Measurements from ENCODE around the gene KCNIP1.

The KCNIP1 gene

GRCh38 chr5:170739446-170739845 lies 235.6 kb downstream of the KCNIP1 start:
- 0 out of 2 replicates have a peak, but pooled peaks cover 4% of the 10 kb centered on the region for H3K9me3 ChIP-seq (ENCODE audit: insufficient read depth, low read depth, low read length)
- no peak overlapping the region for H3K4me3 ChIP-seq (ENCODE audit: low read length)
- no peak overlapping the region for H3K9ac ChIP-seq (ENCODE audit: low read depth, low read length)
- no peaks in the 10 kb centered on the region for H3K36me3 ChIP-seq (ENCODE audit: insufficient read depth, low read depth, low read length)
- no peak overlapping the region for H3K27ac ChIP-seq (ENCODE audit: low read length)
- H3K4me1 ChIP-seq (ENCODE audit: insufficient read depth, low read length), result no peaks in the 10 kb centered on the region
- peaks cover 5% of the 10 kb centered on the region; the same call in 1 of the 2 replicates for H3K27me3 ChIP-seq (ENCODE audit: insufficient read depth, low read length)

GRCh38 chr5:170740551-170741205 lies 236.9 kb downstream of the KCNIP1 start:
- Histone ChIP-seq H3K9ac (ENCODE audit: low read depth, low read length) (no peak overlapping the region), H3K9me3 (ENCODE audit: insufficient read depth, low read depth, low read length) (0 out of 2 replicates have a peak, but pooled peaks cover 1% of the 10 kb centered on the region)

GRCh38 chr5:170741801-170742200 lies 238.0 kb downstream of the KCNIP1 start:
- no peak overlapping the region for H3K9ac ChIP-seq (ENCODE audit: low read depth, low read length)
- H3K4me3 ChIP-seq (ENCODE audit: low read length), result no peak overlapping the region
- H3K9me3 ChIP-seq (ENCODE audit: insufficient read depth, low read depth, low read length), result no peaks in the 10 kb centered on the region
- H3K4me1 ChIP-seq (ENCODE audit: insufficient read depth, low read length), result peaks cover 17% of the 10 kb centered on the region; the same call in 1 of the 2 replicates
- H3K36me3 ChIP-seq (ENCODE audit: insufficient read depth, low read depth, low read length), result no peaks in the 10 kb centered on the region
- H3K27me3 ChIP-seq (ENCODE audit: insufficient read depth, low read length), result peaks cover 12% of the 10 kb centered on the region; the same call in 1 of the 2 replicates
- no peak overlapping the region for H3K27ac ChIP-seq (ENCODE audit: low read length)

More at GRCh38 chr5:170740551-170741205, 236.9 kb downstream of the KCNIP1 start:
- peaks cover 9% of the 10 kb centered on the region; the same call in 1 of the 2 replicates for H3K4me1 ChIP-seq (ENCODE audit: insufficient read depth, low read length)
- H3K27me3 ChIP-seq (ENCODE audit: insufficient read depth, low read length), result peaks cover 12% of the 10 kb centered on the region; the same call in 1 of the 2 replicates
- no peak overlapping the region for H3K27ac ChIP-seq (ENCODE audit: low read length)
- no peaks in the 10 kb centered on the region for H3K36me3 ChIP-seq (ENCODE audit: insufficient read depth, low read depth, low read length)
- H3K4me3 ChIP-seq (ENCODE audit: low read length), result no peak overlapping the region

- H3K9ac ChIP-seq (ENCODE audit: low read depth, low read length), result no peak overlapping the region
- peaks cover 12% of the 10 kb centered on the region; the same call in 1 of the 2 replicates for H3K27me3 ChIP-seq (ENCODE audit: insufficient read depth, low read length)
- no peak overlapping the region for H3K27ac ChIP-seq (ENCODE audit: low read length)
Measured at GRCh38 chr5:170743876-170744212, 240.0 kb downstream of the KCNIP1 start.

GRCh38 chr5:170745481-170746071 lies 241.8 kb downstream of the KCNIP1 start:
- Histone ChIP-seq H3K9me3 (ENCODE audit: insufficient read depth, low read depth, low read length) (no peaks in the 10 kb centered on the region), H3K4me1 (ENCODE audit: insufficient read depth, low read length) (peaks cover 17% of the 10 kb centered on the region; the same call in 1 of the 2 replicates), H3K36me3 (ENCODE audit: insufficient read depth, low read depth, low read length) (no peaks in the 10 kb centered on the region), H3K27me3 (ENCODE audit: insufficient read depth, low read length) (peaks cover 14% of the 10 kb centered on the region; the same call in 1 of the 2 replicates), H3K4me3 (ENCODE audit: low read length) (no peak overlapping the region), H3K27ac (ENCODE audit: low read length) (peak overlapping the region; percentile 43), H3K9ac (ENCODE audit: low read depth, low read length) (peak overlapping the region; percentile 56; the same call in 1 of the 2 replicates)

More at GRCh38 chr5:170743876-170744212, 240.0 kb downstream of the KCNIP1 start:
- Histone ChIP-seq H3K9me3 (ENCODE audit: insufficient read depth, low read depth, low read length) (no peaks in the 10 kb centered on the region), H3K4me1 (ENCODE audit: insufficient read depth, low read length) (peaks cover 17% of the 10 kb centered on the region; the same call in 1 of the 2 replicates), H3K4me3 (ENCODE audit: low read length) (peak overlapping the region; percentile 65; the same call in 1 of the 2 replicates), H3K36me3 (ENCODE audit: insufficient read depth, low read depth, low read length) (no peaks in the 10 kb centered on the region)

- Histone ChIP-seq H3K9me3 (ENCODE audit: insufficient read depth, low read depth, low read length) (no peaks in the 10 kb centered on the region), H3K4me1 (ENCODE audit: insufficient read depth, low read length) (peaks cover 17% of the 10 kb centered on the region; the same call in 1 of the 2 replicates), H3K9ac (ENCODE audit: low read depth, low read length) (peak overlapping the region; percentile 56; the same call in 1 of the 2 replicates), H3K27ac (ENCODE audit: low read length) (peak overlapping the region; percentile 43), H3K4me3 (ENCODE audit: low read length) (no peak overlapping the region), H3K27me3 (ENCODE audit: insufficient read depth, low read length) (peaks cover 16% of the 10 kb centered on the region; the same call in 1 of the 2 replicates), H3K36me3 (ENCODE audit: insufficient read depth, low read depth, low read length) (no peaks in the 10 kb centered on the region)
Measured at GRCh38 chr5:170746075-170746960, 242.5 kb downstream of the KCNIP1 start.

- H3K4me1 ChIP-seq (ENCODE audit: insufficient read depth, low read length), result peaks cover 17% of the 10 kb centered on the region; the same call in 1 of the 2 replicates
- H3K4me3 ChIP-seq (ENCODE audit: low read length), result no peak overlapping the region
- no peaks in the 10 kb centered on the region for H3K36me3 ChIP-seq (ENCODE audit: insufficient read depth, low read depth, low read length)
- H3K27me3 ChIP-seq (ENCODE audit: insufficient read depth, low read length), result peaks cover 16% of the 10 kb centered on the region; the same call in 1 of the 2 replicates
- no peak overlapping the region for H3K27ac ChIP-seq (ENCODE audit: low read length)
- no peaks in the 10 kb centered on the region for H3K9me3 ChIP-seq (ENCODE audit: insufficient read depth, low read depth, low read length)
- H3K9ac ChIP-seq (ENCODE audit: low read depth, low read length), result no peak overlapping the region
Measured at GRCh38 chr5:170746961-170747340, 243.1 kb downstream of the KCNIP1 start.

GRCh38 chr5:170747357-170747756 lies 243.5 kb downstream of the KCNIP1 start:
- Histone ChIP-seq H3K27ac (ENCODE audit: low read length) (no peak overlapping the region), H3K27me3 (ENCODE audit: insufficient read depth, low read length) (peaks cover 16% of the 10 kb centered on the region; the same call in 1 of the 2 replicates), H3K9ac (ENCODE audit: low read depth, low read length) (no peak overlapping the region), H3K36me3 (ENCODE audit: insufficient read depth, low read depth, low read length) (no peaks in the 10 kb centered on the region), H3K4me1 (ENCODE audit: insufficient read depth, low read length) (peaks cover 17% of the 10 kb centered on the region; the same call in 1 of the 2 replicates), H3K9me3 (ENCODE audit: insufficient read depth, low read depth, low read length) (no peaks in the 10 kb centered on the region), H3K4me3 (ENCODE audit: low read length) (no peak overlapping the region)

- Histone ChIP-seq H3K9ac (ENCODE audit: low read depth, low read length) (no peak overlapping the region), H3K36me3 (ENCODE audit: insufficient read depth, low read depth, low read length) (no peaks in the 10 kb centered on the region), H3K4me3 (ENCODE audit: low read length) (no peak overlapping the region), H3K27ac (ENCODE audit: low read length) (no peak overlapping the region), H3K27me3 (ENCODE audit: insufficient read depth, low read length) (peaks cover 16% of the 10 kb centered on the region; the same call in 1 of the 2 replicates), H3K9me3 (ENCODE audit: insufficient read depth, low read depth, low read length) (no peaks in the 10 kb centered on the region), H3K4me1 (ENCODE audit: insufficient read depth, low read length) (peaks cover 17% of the 10 kb centered on the region; the same call in 1 of the 2 replicates)
Measured at GRCh38 chr5:170747851-170748250, 244.0 kb downstream of the KCNIP1 start.

GRCh38 chr5:170748951-170749471 lies 245.2 kb downstream of the KCNIP1 start:
- Histone ChIP-seq H3K27me3 (ENCODE audit: insufficient read depth, low read length) (peaks cover 11% of the 10 kb centered on the region; the same call in 1 of the 2 replicates), H3K36me3 (ENCODE audit: insufficient read depth, low read depth, low read length) (no peaks in the 10 kb centered on the region), H3K9me3 (ENCODE audit: insufficient read depth, low read depth, low read length) (no peaks in the 10 kb centered on the region), H3K27ac (ENCODE audit: low read length) (no peak overlapping the region), H3K4me1 (ENCODE audit: insufficient read depth, low read length) (peaks cover 17% of the 10 kb centered on the region; the same call in 1 of the 2 replicates), H3K9ac (ENCODE audit: low read depth, low read length) (no peak overlapping the region), H3K4me3 (ENCODE audit: low read length) (no peak overlapping the region)

- H3K9ac ChIP-seq (ENCODE audit: low read depth, low read length), result no peak overlapping the region
- H3K4me3 ChIP-seq (ENCODE audit: low read length), result no peak overlapping the region
- peaks cover 15% of the 10 kb centered on the region; the same call in 1 of the 2 replicates for H3K4me1 ChIP-seq (ENCODE audit: insufficient read depth, low read length)
- H3K27me3 ChIP-seq (ENCODE audit: insufficient read depth, low read length), result peaks cover 9% of the 10 kb centered on the region; the same call in 1 of the 2 replicates
- H3K9me3 ChIP-seq (ENCODE audit: insufficient read depth, low read depth, low read length), result no peaks in the 10 kb centered on the region
- no peaks in the 10 kb centered on the region for H3K36me3 ChIP-seq (ENCODE audit: insufficient read depth, low read depth, low read length)
- H3K27ac ChIP-seq (ENCODE audit: low read length), result no peak overlapping the region
Measured at GRCh38 chr5:170749911-170750431, 246.2 kb downstream of the KCNIP1 start.
